K562 treated with DMSO at 1 percent for 12 hours (cell line): ENCODE data around the gene XIAP. TPM values are rescaled to one million over a fixed set of nuclear protein-coding genes. Genes with fewer than 3 reads are reported as not detected.

Experiments used
- total RNA-seq: library from RNA; unstranded; fragments of 300-600 nt; gene quantifications from 2 replicates; pipeline ENCODE4 v1.2.3, GENCODE V29; 2022; ENCODE audit not compliant: insufficient read depth

The XIAP gene
- total RNA-seq: 12.7 and 18.7 TPM in 2 replicates

DNA sequence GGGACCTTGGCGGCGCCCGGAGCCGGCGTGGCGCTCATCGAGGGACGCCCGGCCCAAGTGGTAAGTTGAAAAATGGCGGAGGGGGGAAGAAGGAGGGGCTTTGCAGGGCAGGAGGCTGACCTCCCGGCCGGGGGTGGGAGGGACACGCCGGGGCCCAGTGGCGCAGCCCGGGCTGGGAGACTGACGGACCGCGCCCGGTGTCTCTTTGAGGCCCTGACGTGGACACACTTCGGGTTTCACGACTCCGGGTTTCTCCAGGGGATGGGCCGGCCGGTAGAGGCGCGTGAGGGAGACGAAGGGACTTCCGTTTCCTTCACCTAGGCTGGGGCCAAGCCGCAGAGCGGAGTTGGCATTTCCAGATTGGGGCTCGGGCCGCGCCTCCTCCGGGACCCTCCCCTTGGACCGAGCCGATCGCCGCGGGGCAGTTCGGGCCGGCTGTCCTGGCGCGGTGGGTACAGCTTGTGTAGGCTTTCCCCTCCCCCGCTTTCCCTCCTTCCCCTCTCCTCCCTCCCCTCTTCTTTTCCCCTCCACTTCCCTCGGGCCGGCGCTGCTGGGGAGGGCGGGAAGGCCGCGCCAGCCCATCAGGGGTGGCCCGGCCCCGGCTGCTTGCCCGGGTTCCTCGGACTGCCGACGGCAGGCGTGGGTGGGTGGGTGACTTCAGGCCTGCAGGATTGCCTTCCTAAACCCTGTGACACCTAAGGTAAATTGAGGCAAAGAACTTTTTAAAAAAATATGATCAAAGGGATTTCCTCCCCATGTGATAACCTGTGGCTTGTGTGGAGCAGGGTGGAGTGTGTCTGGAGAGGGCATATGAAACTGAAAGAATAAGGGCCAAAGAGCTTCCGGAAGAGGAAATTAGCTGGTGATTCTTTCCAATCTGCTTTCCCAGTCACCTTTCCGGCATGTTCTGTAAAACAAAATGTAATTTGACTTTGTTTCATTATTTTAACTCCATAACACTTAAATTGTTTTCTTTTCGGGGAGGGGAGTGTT lies at the start of gene XIAP:
XIAP (plus strand) TSS at position 208 of the 993 bp plus-strand sequence. CDS start 25,610 bp downstream, outside the sequence.

DNA sequence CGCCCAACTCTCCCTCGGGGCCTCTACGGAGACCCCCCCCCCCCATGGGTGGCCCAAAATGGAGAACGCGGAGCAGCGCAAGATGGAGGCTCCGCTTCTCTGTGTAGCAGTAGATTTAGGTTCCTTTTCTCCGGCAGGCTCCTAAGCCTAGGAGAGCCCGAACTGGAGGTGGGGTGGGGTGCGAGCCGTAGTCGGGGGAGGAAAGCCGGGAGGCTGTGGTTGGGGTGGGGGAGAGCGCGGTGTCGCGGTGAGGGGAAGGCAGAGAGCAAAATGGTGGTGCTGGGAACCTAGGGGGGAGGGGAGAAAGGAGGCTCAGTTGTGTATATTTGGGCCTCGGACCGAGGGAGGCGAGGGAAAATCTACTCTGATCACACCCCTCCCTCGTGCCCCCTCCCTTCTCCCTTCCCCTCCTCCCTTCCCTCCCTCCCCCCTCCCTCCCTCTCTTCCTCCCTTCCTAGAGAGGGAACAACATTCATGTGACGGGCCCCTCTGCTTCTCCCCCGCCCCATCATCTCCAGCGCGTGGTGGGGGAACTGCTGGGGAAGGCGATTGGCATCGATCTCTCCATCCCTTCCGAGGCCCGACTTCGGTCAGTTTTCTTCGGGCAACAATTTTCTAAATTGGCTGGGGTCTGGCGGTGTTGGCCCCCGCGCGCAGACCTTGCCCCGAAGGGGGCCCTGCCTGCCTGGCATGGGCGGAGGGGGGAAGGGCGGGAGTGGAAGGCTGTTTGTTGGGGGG lies 101.6 kb downstream of the XIAP start, which contains the start of gene STAG2:
STAG2 (plus strand) TSS at position 439 of the 738 bp plus-strand sequence. CDS start 60,922 bp downstream, outside the sequence.

Other genes with a start within 250 kb of the XIAP start
- gene THOC2, start 127.0 kb upstream of the XIAP start, total RNA-seq: 36.2 and 51.2 TPM in 2 replicates
- 19.5 and 62.1 TPM in 2 replicates for gene STAG2, start 101.7 kb downstream of the XIAP start, total RNA-seq